OCI-LY7 (cell line): ENCODE measurements around the gene PLEKHG4.

Experiments
- EZH2phosphoT487 ChIP-seq: fragments of 200-600 bp; sonication (generic); IDR thresholded peaks from 2 replicates; pipeline ENCODE4 v1.6.1; 2018; ENCODE audit warnings: low read depth, borderline replicate concordance, mild to moderate bottlenecking, mixed run types, antibody characterized with exemption, low read length, moderate library complexity, mixed read lengths
- TF ChIP-seq, protein P1 (sequence below): fragments of 200-600 bp; sonication (generic); conservative IDR thresholded peaks from 2 replicates; pipeline ENCODE4 v1.5.1; 2014; ENCODE audit warnings: mild to moderate bottlenecking, antibody characterized with exemption, low read length, moderate library complexity, mixed read lengths

DNA sequence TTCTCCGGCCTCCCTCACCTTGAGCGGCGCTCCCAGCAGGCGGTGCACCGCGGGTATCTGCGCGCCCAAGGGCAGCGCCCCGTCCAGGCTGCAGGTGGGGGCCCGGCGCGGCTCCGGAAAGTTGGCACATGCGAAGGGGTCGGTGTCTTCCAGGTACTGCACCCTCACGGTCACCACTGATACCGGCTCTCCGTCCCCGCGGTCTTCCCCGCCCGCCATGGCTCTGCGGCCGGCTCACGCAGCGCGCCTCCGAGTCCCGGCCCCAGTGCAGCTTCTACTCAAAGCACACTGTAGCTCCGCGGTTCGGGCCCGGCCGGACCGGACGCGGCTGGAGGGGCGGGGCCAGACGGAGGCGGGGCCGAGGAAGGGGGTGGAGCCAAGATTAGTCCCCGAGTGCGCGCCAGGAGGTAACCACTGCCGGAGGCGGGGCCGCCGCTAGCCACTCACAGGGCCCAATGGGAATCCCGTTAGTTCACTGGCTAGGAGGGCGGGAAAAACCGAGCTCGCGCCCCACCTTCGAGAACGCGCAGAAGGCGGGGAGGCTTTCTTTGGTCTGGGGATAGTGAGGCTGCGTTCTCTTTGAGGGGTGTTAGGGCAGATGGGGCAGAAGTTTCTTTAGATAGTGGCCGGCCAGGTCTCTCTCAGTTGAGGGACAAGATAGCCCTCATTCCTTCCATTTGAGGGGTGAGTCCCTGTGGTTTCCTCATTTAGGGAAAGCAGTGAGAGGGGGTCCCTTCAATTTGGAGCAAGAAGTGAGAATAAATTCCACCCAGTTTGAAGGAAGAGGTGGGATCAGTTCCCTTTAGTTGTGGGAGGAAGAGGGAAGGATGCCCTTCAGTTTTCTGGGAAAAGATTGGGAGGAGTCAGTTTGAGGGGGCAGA, 31.9 kb upstream of the PLEKHG4 start, which contains the start of gene FHOD1:
- TF ChIP-seq, protein P1, sequence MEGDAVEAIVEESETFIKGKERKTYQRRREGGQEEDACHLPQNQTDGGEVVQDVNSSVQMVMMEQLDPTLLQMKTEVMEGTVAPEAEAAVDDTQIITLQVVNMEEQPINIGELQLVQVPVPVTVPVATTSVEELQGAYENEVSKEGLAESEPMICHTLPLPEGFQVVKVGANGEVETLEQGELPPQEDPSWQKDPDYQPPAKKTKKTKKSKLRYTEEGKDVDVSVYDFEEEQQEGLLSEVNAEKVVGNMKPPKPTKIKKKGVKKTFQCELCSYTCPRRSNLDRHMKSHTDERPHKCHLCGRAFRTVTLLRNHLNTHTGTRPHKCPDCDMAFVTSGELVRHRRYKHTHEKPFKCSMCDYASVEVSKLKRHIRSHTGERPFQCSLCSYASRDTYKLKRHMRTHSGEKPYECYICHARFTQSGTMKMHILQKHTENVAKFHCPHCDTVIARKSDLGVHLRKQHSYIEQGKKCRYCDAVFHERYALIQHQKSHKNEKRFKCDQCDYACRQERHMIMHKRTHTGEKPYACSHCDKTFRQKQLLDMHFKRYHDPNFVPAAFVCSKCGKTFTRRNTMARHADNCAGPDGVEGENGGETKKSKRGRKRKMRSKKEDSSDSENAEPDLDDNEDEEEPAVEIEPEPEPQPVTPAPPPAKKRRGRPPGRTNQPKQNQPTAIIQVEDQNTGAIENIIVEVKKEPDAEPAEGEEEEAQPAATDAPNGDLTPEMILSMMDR, result 0 out of 2 replicates have a peak, but pooled peaks have one; percentile 8
- no peak for TF ChIP-seq EZH2phosphoT487
